C4-2B (cell line): ENCODE results near the gene MYO7B.

Source experiments
- ZFX ChIP-seq: fragments of 450-650 bp; IDR thresholded peaks from 2 replicates; pipeline ENCODE4 v1.6.1; 2017
- TF ChIP-seq, protein P1 (sequence below): fragments of 450-650 bp; conservative IDR thresholded peaks from 2 replicates; pipeline ENCODE4 v1.5.1; 2017; ENCODE audit warnings: mild to moderate bottlenecking

GRCh38 chr2:127630096-127630863, 94.8 kb downstream of the MYO7B start:
- TF ChIP-seq, protein P1, sequence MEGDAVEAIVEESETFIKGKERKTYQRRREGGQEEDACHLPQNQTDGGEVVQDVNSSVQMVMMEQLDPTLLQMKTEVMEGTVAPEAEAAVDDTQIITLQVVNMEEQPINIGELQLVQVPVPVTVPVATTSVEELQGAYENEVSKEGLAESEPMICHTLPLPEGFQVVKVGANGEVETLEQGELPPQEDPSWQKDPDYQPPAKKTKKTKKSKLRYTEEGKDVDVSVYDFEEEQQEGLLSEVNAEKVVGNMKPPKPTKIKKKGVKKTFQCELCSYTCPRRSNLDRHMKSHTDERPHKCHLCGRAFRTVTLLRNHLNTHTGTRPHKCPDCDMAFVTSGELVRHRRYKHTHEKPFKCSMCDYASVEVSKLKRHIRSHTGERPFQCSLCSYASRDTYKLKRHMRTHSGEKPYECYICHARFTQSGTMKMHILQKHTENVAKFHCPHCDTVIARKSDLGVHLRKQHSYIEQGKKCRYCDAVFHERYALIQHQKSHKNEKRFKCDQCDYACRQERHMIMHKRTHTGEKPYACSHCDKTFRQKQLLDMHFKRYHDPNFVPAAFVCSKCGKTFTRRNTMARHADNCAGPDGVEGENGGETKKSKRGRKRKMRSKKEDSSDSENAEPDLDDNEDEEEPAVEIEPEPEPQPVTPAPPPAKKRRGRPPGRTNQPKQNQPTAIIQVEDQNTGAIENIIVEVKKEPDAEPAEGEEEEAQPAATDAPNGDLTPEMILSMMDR: no peak
- TF ChIP-seq ZFX: no peak
